Uterus (tissue), 4 donors: ENCODE measurements around the gene PEX16. TPM values are rescaled to one million over a fixed set of nuclear protein-coding genes. Genes with fewer than 3 reads are reported as not detected.
"Not testable (repeated sequence)": the region's sequence is repeated elsewhere in the genome, so short reads cannot be mapped to it uniquely, and the experiment has no call there.

Experiments used
- DNase-seq, 2 donors: peaks; one replicate each; pipeline ENCODE4 v3.0.0-alpha.2; 2019 to 2020
- H3K27ac ChIP-seq, 2 donors: fragments of 200-600 bp; sonication (generic); 1 replicate in 1 of 2; 2 replicates in 1 of 2; pipeline ENCODE4 v1.5.1; 2016 to 2018
- H3K27me3 ChIP-seq, 2 donors: fragments of 200-600 bp; sonication (generic); one replicate each; pipeline ENCODE4 v1.5.1; 2018 to 2019; ENCODE audit warnings: control low read depth in 1 of 2
- H3K36me3 ChIP-seq, 2 donors: fragments of 200-600 bp; sonication (generic); one replicate each; pipeline ENCODE4 v1.5.1; 2019; ENCODE audit warnings: control low read depth in 1 of 2
- H3K4me1 ChIP-seq, 2 donors: fragments of 200-600 bp; sonication (generic); one replicate each; pipeline ENCODE4 v1.5.1; 2018 to 2019; ENCODE audit warnings: control low read depth in 1 of 2
- H3K4me3 ChIP-seq, 2 donors: fragments of 200-600 bp; sonication (generic); 1 replicate in 1 of 2; 2 replicates in 1 of 2; pipeline ENCODE4 v1.5.1; 2018 to 2019; ENCODE audit warnings: mild to moderate bottlenecking in 1 of 2
- H3K9me3 ChIP-seq, 2 donors: fragments of 200-600 bp; sonication (generic); one replicate each; pipeline ENCODE4 v1.5.1; 2019; ENCODE audit warnings: control low read depth in 1 of 2
- CTCF ChIP-seq, 4 experiments: fragments of 200-600 bp in 2 of 4; fragments of 450-650 bp in 2 of 4; sonication (generic) in 2 of 4; IDR thresholded peaks; one replicate each; pipeline ENCODE4 v1.5.1; 2016 to 2019; ENCODE audit warnings: antibody characterized with exemption in 4 of 4, mild to moderate bottlenecking in 2 of 4, moderate library complexity in 1 of 4
- POLR2A ChIP-seq, 2 donors: fragments of 450-650 bp; IDR thresholded peaks; one replicate each; pipeline ENCODE4 v1.6.1; 2016; ENCODE audit warnings: antibody characterized with exemption in 2 of 2, mild to moderate bottlenecking in 1 of 2, moderate library complexity in 1 of 2
- intact Hi-C: fragments of 100-400 bp; cut with DNase I; formaldehyde crosslinking; loops from one replicate; pipeline ENCODE4 v1.15.1; 2023; ENCODE audit warnings: low total_unique reads
- total RNA-seq, 4 donors: library from RNA; depleted of rRNA in 3 of 4; stranded (reverse); fragments of >200 nt in 3 of 4; gene quantifications; one replicate each; pipeline versions ENCODE4 v1.1.0 to v1.2.4, GENCODE V29; 2014 to 2023
- donor health status: DM: yes; HTN: yes; CAD: no.

The PEX16 gene
- total RNA-seq, 4 donors from 2014 or later, result 15.3 to 32.1 (median 27.6) TPM

GRCh38 chr11:45906096-45906682, 11.5 kb downstream of the PEX16 start:
- TF ChIP-seq POLR2A (IDR thresholded peaks at IDR 0.05) (no peak), CTCF (IDR thresholded peaks at IDR 0.05) (no peak)
- Histone ChIP-seq H3K36me3 (no peaks in the 10 kb centered on the region), H3K27ac (no peak overlapping the region), H3K4me3 (no peak overlapping the region), H3K27me3 (no peaks in the 10 kb centered on the region), H3K4me1 (peaks cover 0 to 4% of the 10 kb centered on the region in 2 donors), H3K9me3 (no peaks in the 10 kb centered on the region)
- DNase-seq, result no peak
- intact Hi-C loops, result no loop called here

- H3K9me3 ChIP-seq, H3K36me3 ChIP-seq, H3K4me1 ChIP-seq, H3K4me3 ChIP-seq, H3K27me3 ChIP-seq, H3K27ac ChIP-seq, intact Hi-C loops, DNase-seq: not testable (repeated sequence)
Measured at GRCh38 chr11:45905576-45905975, 12.1 kb downstream of the PEX16 start.

DNA sequence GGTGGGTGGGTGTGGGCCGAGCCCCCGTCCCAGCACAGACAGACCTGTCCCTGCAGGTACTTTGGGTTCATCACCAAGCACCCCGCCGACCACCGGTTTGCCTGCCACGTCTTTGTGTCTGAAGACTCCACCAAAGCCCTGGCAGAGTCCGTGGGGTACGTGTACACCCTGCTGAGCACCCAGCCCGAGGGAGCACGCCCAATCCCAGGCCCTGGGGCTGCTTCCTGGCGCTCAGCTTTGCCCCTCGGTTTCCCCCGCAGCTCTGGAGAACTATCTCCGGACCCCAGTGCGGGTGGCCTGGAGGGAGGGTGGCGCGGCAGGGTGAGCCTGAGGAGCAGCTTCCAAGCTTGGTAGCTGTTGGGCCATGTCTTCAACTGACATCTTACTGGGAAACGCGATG, 12.6 kb downstream of the PEX16 start:
- no peak overlapping the region for H3K27ac ChIP-seq
- intact Hi-C loops, result no loop called here

GRCh38 chr11:45904309-45904915, 13.3 kb downstream of the PEX16 start:
- H3K36me3 ChIP-seq, result no peaks in the 10 kb centered on the region
- H3K27ac ChIP-seq, result no peak overlapping the region
- no peaks in the 10 kb centered on the region for H3K27me3 ChIP-seq
- TF ChIP-seq CTCF (IDR thresholded peaks at IDR 0.05) (no peak), POLR2A (IDR thresholded peaks at IDR 0.05) (no peak)
- no peaks in the 10 kb centered on the region for H3K9me3 ChIP-seq
- peaks cover 0 to 6% of the 10 kb centered on the region in 2 donors for H3K4me1 ChIP-seq
- no peak overlapping the region for H3K4me3 ChIP-seq
- intact Hi-C loops, result no loop called here
- no peak for DNase-seq

More for the DNA sequence above, 12.6 kb downstream of the PEX16 start:
- Histone ChIP-seq H3K4me1 (peaks cover 0 to 6% of the 10 kb centered on the region in 2 donors), H3K27me3 (no peaks in the 10 kb centered on the region), H3K9me3 (no peaks in the 10 kb centered on the region), H3K36me3 (no peaks in the 10 kb centered on the region), H3K4me3 (no peak overlapping the region)
- DNase-seq, result no peak
- TF ChIP-seq CTCF (IDR thresholded peaks at IDR 0.05), result no peak
- TF ChIP-seq POLR2A (IDR thresholded peaks at IDR 0.05), result no peak

DNA sequence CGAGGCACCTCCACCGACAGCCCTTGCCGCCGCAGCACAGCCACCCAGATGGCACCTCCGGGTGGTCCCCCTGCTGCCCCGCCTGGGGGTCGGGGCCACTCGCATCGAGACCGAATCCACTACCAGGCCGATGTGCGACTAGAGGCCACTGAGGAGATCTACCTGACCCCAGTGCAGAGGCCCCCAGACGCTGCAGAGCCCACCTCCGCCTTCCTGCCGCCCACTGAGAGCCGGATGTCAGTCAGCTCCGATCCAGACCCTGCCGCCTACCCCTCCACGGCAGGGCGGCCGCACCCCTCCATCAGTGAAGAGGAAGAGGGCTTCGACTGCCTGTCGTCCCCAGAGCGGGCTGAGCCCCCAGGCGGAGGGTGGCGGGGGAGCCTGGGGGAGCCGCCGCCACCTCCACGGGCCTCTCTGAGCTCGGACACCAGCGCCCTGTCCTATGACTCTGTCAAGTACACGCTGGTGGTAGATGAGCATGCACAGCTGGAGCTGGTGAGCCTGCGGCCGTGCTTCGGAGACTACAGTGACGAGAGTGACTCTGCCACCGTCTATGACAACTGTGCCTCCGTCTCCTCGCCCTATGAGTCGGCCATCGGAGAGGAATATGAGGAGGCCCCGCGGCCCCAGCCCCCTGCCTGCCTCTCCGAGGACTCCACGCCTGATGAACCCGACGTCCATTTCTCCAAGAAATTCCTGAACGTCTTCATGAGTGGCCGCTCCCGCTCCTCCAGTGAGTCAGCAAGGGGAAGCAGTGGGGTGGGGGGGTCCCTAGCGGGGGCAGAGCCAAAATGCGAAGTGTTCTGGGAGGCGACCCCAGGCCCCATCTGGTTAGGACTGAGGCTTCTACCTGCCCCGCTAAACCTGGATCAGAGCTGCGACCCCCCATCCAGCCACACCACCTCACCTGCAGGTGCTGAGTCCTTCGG, 15.0 kb downstream of the PEX16 start:
- Histone ChIP-seq H3K27ac (no peak overlapping the region), H3K9me3 (no peaks in the 10 kb centered on the region), H3K36me3 (no peaks in the 10 kb centered on the region), H3K4me1 (peaks cover 0 to 6% of the 10 kb centered on the region in 2 donors), H3K4me3 (no peak overlapping the region), H3K27me3 (no peaks in the 10 kb centered on the region)
- DNase-seq, result no peak
- intact Hi-C loops, result no loop called here
- TF ChIP-seq POLR2A (IDR thresholded peaks at IDR 0.05), result no peak

GRCh38 chr11:45901626-45902025, 16.1 kb downstream of the PEX16 start:
- Histone ChIP-seq H3K4me3 (no peak overlapping the region), H3K27ac (peak overlapping the region in 1 of 2 donors; percentile 86), H3K36me3 (no peaks in the 10 kb centered on the region), H3K4me1 (peaks cover 0 to 6% of the 10 kb centered on the region in 2 donors), H3K27me3 (no peaks in the 10 kb centered on the region), H3K9me3 (no peaks in the 10 kb centered on the region)
- no peak for DNase-seq
- TF ChIP-seq POLR2A (IDR thresholded peaks at IDR 0.05) (no peak), CTCF (IDR thresholded peaks at IDR 0.05) (no peak)
- intact Hi-C loops, result no loop called here
